ENCODE measurements around the gene SOX1.

DNA sequence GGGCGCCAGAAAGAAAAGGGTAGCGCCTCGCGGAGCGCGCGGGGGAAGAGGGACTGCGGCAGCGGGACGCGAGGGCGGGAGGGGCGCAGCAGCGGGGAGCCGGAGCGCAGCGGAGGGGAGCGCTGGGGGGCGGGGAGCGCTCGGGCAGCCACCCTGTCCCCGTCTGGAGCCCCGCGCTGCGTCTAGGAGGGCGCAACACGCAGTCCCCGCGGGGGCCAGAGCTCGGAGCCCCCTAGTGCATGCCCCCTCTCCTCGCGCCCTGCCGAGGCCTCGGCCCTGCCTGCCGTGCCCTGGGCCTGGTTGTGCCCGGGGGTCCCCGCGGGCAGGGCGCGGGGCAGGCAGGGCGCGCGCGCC lies 37.9 kb downstream of the SOX1 start:
- TF ChIP-seq, protein P1, sequence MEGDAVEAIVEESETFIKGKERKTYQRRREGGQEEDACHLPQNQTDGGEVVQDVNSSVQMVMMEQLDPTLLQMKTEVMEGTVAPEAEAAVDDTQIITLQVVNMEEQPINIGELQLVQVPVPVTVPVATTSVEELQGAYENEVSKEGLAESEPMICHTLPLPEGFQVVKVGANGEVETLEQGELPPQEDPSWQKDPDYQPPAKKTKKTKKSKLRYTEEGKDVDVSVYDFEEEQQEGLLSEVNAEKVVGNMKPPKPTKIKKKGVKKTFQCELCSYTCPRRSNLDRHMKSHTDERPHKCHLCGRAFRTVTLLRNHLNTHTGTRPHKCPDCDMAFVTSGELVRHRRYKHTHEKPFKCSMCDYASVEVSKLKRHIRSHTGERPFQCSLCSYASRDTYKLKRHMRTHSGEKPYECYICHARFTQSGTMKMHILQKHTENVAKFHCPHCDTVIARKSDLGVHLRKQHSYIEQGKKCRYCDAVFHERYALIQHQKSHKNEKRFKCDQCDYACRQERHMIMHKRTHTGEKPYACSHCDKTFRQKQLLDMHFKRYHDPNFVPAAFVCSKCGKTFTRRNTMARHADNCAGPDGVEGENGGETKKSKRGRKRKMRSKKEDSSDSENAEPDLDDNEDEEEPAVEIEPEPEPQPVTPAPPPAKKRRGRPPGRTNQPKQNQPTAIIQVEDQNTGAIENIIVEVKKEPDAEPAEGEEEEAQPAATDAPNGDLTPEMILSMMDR (IDR thresholded peaks at IDR 0.05): no peak
- no peak for TF ChIP-seq POLR2AphosphoS5 (IDR thresholded peaks at IDR 0.05)
